HG03521 (cell line): Measurements from ENCODE around the gene BCL7A.
"Not testable (repeated sequence)": the region's sequence is repeated elsewhere in the genome, so short reads cannot be mapped to it uniquely, and the experiment has no call there.

Source experiments
- ATAC-seq: cut with Tn5 transposase; IDR thresholded peaks from one replicate; pipeline ENCODE4 v1.9.1; 2021; ENCODE audit warnings: mild to moderate bottlenecking, moderate library complexity; ENCODE audit not compliant: unreplicated experiment

The BCL7A gene

DNA sequence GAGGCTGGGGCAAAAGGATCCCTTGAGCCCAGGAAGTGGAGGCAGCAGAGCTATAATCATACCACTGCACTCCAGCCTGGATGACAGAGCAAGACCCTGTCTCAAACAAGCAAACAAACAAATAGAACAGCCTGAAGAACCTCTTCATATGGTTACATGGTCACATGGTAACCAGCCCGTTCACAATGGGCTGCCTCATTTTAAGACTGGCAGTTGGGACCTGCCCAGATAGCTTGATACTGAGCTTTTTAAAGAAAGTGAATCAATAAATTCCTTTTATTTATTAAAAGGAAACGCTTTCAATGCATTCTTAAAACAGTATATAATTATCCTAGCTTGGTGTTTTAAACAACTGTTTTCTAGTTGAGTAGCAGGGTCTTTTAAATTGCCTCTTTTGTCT lies 67.4 kb downstream of the BCL7A start:
- ATAC-seq = no peak

DNA sequence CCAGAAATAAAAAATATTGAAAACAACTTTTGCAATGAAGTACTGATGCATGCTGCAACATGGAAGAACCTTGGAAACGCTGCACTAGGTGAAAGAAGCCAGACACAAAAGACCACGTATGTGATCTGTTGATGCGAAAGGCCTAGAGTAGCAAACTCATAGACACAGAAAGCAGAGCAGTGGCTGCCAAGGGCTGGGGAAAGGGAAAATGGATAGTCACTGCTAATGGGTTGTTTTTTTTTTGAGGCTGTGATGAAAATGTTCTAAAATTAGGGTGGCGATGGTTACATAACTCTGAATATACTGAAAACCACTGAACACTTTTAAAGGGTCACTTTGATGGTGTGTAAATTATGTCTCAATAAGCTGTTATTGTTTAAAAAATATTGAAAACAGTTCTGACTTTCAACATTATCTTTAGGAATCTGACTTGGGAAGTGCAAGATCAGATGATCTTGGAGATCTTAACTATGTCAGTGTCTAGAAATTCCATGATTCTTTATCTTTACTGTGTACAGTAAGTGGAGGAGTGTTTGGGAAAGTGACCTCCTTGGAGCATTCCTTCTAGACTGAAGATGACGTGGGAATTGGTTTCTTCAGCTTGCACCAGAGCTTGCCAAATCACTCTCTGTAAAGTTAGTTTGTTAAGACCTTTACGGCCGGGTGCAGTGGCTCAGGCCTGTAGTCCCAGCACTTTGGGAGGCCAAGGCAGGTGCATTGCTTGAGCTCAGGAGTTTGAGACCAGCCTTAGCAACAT lies 69.3 kb downstream of the BCL7A start:
- no peak for ATAC-seq

DNA sequence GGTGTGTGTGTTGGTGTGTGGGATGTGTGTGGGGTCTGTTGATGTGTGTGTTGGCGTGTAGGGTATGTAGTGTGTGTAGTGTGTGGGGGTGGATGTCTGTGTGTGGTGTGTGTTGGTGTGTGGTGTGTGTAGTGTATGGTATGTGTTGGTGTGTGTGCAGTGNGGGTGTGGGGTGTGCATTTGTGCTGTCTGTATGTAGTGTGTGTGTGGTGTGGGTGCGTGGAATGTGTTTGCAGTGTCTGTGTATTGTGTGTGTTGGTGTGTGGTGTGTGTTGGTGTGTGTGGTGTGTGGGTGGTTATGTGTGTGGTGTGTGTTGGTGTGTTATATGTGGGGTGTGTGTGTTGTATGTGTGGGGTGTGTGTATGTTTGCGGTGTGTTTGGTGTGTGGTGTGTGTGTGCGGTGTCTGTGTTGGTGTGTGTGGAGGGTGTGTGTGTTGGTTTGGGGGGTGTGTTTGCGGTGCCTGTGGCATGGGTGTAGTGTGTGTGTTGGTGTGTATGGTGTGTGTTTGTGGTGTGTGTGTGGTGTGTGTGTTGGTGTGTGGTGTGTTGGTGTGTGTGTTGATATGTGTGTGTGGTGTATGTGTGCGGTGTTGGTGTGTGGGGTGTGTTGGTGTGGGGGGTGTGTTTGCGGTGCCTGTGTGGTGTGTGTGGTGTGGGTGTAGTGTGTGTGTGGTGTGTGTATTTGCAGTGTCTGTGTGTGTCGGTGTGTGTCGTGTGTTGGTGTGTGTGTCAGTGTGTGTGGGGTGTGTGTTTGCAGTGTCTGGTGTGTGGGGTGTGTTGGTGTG lies 71.6 kb downstream of the BCL7A start:
- ATAC-seq = no peak

DNA sequence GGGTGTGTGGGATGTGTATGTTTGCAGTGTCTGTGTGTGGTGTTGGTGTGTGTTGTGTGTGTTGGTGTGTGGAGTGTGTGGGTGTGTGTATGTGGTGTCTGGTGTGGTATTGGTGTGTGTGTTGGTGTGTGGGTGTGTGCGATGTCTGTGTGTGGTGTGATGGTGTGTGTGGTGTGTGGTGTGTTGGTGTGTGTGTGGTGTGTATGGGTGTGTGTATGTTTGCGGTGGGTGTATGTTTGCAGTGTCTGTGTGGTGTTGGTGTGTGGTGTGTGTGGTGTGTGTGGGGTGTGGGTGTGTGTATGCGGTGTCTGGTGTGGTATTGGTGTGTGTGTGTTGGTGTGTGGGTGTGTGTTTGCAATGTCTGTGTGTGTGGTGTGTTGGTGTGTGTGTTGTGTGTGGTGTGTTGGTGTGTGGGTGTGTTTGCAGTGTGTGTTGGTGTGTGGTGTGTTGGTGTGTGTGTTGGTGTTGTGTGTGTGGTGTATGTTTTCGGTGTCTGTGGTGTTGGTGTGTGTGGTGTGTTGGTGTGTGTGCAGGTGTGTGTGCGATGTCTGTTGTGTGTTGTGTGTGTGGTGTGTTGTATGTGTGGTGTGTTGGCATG lies 72.6 kb downstream of the BCL7A start:
- ATAC-seq = no peak

DNA sequence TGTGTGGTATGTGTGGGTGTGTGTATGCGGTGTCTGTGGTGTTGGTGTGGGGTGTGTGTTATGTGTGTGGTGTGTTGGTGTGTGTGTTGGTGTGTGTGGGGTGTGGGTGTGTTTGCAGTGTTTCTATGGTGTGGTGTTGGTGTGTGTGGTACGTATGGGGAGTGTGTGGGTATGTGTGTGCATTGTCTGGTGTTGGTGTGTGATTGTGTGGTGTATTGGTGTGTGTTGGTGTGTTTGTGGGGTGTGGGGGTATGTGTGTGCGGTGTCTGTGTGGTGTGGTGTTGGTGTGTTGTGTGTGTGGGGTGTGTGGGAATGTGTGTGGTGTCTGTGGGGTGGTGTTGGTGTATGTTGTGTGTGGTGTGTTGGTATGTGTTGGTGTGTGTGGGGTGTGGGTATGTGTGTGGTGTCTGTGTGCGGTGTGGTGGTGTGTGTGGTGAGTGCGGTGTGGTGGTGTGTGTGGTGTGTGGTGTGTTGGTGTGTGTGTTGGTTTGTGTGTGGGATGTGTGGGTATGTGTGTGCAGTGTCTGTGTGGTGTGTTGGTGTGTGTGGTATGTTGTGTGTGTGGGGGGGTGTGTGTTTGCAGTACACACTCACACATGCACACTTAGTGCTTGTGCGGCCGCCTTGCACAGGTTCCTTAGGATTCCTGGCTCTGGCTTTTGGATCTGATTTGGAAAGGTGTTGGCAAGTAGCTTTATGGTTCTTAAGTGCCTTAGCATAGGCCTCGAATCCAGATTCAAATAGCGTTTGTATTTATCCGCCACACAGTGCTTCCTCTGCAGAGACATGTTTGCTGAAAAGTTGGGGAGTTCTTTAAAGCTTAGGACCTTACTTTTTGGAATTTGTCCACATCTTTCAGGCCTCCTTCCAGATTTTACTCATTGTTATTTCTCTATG lies 73.3 kb downstream of the BCL7A start:
- no peak for ATAC-seq

DNA sequence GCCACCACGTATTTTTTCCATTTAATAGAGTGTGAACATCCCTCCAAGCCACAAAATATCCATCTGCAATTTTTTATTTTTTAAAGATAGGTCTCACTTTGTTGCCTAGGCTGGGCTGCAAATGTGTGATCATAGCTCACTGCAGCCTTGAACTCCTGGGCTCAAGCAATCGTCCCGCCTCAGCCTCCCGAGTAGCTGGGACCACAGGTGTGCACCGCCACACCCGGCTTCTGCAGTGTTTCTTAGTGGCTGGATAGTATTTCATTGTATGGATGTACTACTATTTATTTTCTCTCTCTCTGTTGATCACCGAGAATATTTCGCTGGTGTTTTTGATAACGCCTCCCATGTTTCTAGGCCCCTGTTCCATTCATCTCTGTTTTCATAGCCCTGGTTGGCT lies 74.3 kb downstream of the BCL7A start:
- ATAC-seq = no peak

DNA sequence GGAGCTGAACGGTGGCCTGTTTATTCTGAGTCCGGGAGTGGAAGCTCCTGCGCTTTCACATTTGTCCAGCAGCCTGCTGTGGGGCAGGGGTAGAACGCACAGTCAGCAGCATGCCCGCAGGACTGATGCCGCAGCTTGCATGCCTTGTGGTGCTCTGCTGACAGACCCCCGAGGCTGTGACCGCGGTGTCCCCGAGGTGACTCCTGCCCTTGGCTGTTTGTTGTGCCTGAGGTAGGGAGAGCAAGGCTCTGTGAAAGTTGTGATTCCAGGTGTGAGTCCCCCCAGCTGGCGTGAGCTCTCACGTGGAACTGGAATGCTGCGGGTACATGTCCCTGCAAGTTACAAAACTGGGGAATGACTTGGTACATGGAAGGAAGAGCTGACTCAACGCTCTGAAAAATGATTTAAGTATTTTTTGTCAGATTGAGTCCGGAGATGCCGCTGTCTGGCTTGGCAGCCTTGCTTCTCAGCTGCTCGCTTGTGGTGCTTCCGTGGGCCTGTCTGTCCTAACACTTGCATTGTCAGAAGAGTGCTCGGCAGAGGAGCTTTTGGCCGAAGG lies 75.0 kb downstream of the BCL7A start:
- no peak for ATAC-seq

DNA sequence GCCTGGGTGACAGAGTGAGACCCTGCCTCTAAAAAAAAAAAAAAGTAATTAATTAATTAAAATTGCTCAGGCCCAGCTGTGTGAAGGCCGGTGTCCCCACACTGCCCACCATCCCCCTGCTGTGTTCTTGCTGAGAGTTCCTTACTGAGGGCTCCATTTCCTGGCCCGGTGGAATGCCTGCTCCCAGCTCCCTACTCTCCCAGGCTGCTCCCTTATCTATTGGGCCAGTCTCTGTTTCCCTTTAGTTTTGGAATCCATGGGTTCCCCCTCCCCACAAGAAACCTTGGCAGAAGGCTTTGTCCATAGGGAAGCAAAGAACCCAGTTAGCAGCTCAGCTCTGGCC lies 75.9 kb downstream of the BCL7A start:
- no peak for ATAC-seq

DNA sequence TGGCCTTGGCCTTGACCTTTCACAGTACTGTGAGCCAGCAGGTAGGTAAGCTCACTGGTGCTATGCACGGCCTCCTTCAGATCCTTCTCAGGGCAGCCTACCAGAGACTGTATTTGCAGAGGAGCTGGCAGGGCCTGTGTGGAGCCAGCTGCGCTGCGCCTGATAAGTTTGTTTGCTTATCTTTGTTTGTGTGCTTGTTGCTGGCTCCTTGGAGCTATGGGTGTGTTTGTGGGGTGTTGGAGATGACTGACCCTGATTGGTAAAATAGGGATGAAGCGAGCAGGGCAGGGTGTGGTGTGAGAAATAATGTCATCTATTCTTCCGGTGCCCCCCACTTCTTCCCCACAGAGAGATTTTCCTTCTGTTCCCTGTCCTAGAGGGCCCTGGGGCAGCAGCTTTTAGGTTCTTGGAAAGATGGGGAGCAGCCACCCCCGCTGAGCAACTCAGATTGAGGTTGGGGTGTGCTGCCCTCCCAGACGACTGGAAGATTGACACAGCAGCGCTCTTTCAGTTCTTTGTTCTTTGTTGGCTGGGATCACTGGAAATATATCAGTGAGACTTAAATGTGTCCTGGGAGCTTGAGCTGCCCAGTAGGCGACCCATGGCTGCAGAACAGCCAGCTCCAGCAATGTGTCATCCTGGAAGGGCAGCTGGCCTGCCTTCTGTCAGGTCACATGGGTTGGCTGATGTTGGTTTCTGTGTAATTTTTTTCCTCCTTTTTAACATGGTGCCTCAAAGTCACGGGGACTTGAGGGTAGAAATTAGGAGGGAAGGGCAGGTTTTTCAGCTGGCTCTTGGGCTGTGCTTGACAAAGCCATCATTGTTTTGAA lies 76.5 kb downstream of the BCL7A start:
- no peak for ATAC-seq

DNA sequence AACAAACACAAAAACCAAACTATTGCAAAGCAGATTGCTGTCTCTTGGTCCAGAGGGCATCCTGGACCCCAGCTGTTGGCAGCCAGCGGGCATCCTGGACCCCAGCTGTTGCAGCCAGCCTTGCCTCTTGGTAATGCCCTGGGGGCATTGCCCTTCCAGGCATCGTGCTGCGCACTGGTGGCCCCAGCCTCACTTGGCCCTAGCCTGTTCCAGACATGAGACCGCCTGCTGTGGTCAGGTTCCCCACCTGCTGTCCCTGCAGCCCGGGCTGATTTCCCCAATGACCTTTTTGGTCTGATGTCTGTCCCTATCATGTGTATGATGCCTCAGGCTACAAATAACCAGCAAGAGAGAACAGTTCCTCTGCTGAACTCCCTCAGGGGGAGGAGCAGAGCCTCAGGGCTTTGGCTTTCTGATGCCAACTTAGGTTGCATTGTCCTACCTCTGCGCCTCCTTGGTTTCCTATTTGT lies 77.6 kb downstream of the BCL7A start:
- no peak for ATAC-seq

DNA sequence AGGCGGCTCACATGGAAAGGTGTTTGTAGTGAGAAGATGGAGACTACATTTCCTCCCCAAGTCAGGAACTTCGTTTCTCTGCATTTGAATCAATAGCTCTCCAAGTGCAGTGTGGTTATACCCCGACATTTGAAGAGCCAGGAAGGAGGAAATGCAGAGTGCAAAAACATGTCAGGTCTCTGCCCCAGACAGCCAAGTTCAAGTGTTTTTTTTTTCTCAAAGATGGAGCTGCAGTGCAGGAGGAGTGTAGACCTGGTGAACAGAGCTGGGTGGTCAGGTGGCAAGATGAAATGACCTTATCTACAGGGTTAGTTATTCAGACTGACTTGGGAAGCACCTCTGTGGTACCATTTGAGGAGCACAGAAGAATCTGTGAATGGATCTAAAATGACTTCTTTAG lies 78.2 kb downstream of the BCL7A start:
- no peak for ATAC-seq

DNA sequence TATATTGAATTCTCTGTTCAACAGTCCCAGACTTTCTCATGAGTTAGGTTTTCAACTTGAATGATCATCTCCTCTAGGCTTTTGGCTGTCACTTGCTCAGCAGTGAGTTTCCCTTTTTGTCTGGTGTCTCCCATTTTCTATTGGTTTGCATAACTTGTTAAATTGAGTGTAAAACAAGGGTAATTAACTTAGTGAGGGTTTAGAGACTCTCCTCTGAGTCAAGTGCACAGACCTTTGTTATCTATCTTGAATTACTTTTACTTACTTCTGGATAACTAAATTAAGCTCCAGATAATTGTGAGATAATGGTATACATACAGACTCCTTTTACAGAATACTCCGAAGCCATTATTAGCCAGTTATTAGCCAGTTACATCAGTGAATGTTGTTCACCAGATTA lies 78.9 kb downstream of the BCL7A start:
- ATAC-seq = no peak

DNA sequence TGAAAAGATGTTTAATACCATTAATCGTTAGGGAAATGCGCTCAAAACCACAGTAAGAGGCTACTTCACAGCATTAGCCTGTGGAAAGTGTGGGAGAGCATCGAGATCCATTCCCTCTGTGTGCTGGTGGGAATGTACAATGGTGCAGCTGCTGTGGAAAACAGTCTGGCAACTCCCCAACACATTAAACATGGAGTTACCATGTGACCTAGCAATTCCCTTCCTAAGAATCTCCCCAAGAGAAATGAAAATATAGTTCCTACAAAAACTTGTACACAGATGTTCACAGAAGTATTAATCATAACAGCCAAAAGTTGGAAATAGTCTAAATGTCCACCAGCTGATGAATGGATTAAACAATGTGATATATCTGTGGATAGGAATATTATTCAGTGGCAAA lies 80.6 kb downstream of the BCL7A start:
- no peak for ATAC-seq

DNA sequence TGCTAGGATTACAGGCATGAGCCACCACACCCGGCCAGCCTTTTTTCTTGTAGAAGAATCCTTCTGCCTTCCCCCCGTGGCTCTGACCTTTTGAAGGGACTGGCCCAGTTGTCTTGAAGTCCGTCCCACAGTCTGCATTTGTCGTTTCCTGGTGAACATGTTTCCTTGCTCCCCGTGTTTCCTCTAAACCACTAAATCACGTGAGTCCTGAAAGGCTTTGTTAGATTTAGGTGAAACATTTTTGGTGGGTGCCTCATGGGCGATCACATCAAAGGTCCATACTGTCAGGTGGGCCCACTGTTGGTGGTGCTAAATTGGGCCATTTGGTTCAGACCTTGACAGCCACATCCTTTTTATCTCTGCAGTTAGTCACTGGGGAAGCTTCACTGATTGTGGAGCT lies 83.2 kb downstream of the BCL7A start:
- ATAC-seq = no peak

DNA sequence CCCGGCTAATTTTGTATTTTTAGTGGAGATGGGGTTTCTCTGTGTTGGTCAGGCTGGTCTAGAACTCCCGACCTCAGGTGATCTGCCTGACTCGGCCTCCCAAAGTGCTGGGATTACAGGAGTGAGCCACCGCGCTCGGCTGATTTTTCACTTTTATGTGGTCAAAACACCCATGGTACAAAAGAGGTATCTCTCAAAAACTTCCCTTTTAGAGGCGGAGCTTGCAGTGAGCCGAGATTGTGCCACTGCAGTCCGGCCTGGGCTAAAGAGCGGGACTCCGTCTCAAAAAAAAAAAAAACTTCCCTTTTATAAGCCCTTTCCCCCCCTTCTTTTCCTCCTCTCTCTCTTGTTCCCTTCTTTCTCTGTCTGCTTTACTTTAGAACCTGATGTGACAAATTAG lies 83.8 kb downstream of the BCL7A start:
- ATAC-seq = not testable (repeated sequence)

DNA sequence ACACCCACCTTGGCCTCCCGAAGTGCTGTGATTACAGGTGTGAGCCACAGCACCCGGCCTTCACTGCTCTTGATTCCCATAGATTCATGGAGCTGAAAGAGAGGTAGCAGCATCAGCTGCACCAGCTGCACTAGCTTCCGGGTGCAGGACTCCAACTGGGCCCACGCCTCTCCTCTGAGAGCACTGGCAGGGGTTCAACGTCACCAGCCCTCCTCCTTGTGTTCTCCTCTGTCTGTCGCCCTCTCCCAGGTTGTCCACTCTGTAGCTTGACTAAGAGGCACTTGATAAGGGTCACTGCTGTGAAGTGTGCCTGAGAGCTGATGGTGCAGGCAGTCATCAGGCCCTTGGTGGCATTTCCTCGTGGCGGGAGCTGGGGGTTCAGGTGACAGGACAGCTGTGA lies 85.2 kb downstream of the BCL7A start:
- ATAC-seq = no peak

DNA sequence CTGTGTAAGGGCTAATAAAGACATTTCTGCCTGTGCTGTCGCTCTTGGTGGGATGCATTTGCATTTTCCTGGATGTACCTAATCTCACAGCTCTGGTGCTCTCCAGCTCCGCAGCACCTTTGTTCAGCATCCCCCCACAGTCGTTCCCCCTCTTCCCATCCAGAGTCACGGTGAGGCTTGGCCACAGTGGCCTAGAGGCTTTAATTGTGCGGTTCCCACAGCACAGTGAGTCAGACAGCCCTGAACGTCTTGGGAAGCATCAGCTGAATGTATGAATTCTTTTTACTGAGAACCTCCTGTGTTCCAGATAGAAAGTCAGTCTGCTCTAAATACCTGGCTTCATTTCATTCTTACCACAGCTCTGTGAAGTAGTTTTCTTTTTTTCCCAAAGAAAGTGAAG lies 85.6 kb downstream of the BCL7A start:
- ATAC-seq = no peak

DNA sequence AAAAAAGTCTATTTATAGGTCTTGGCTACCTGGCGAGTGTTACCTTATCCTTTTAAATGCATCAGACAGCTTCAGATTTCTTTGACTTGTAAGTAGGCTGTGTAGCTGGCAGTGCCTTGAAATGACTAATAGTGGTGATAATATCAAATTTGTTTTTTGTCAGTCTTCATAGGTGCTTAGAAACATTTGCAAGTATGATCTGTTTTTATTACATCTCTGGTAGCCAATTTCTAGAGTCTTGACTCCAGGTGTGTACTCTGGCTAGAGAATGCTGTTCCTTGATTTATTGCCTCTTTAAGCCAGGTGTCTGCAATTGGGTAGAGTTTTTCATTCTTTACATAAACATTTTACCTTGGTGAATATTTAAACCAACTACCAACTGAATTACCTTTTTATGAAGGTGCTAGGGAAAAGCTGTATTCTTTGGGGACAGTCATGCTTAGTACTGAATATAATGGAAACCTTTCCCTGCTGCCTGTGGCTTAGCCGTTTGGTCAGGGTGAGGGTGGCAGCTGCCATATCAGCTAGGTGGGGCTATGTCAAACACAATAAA lies 89.5 kb downstream of the BCL7A start:
- no peak for ATAC-seq
